GM12865 (cell line): ENCODE data around the gene ABHD12.
A peak's percentile ranks its signal among the peaks of the same experiment; 100 is the strongest.

Source experiments
- DNase-seq: peaks from one replicate; pipeline ENCODE4 v3.0.0; 2010; ENCODE audit warnings: low read depth
- H3K4me3 ChIP-seq: 2 replicates; pipeline ENCODE4 v1.5.1; 2011; ENCODE audit warnings: mild to moderate bottlenecking, low read depth, low read length, control low read depth
- TF ChIP-seq, protein P1 (sequence below): IDR thresholded peaks from 2 replicates; pipeline ENCODE4 v1.5.1; 2011; ENCODE audit warnings: low read length, control low read depth, low read depth, inconsistent platforms; ENCODE audit not compliant: insufficient read depth; ENCODE audit errors: missing control alignments

ABHD12 gene

DNA sequence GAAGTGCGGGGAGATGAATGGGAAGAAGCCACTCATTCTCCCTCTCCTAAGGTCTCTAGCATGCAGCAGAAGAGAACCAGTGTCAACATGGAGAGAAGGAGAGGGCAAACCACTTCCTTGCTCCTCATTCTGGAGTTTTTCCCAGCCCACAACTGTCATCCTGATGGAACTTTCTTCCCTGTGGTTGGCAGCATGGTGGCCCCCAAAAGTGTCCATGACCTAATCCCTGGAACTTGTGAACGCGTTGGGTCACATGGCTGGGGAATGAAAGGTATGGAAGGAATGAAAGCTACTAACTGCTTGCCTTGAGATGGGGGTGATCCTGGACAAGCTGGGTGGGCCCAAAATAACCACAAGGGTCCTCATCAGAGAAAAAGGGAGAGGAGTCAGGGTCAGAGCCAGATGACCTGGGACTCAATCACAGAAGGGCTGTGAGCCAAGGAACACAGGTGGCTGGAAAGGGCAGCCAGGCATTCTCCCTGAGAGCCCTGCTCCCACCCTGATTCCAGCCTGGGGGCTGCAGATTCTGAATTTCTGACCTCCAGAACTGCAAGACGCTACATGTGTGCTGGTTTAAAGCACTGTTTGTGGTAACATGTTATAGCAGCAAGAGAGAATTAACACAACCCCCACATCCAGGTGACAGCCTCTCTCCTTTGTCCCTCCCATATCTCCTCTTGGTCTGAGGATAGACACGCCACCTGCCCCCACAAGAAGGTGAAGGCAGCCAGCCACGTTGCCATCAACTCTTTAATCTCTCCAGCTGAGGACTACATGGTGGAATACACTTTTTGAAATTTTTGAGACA lies 79.5 kb downstream of the ABHD12 start:
- no peak for DNase-seq
- H3K4me3 ChIP-seq, result peak overlapping the region; percentile 3

DNA sequence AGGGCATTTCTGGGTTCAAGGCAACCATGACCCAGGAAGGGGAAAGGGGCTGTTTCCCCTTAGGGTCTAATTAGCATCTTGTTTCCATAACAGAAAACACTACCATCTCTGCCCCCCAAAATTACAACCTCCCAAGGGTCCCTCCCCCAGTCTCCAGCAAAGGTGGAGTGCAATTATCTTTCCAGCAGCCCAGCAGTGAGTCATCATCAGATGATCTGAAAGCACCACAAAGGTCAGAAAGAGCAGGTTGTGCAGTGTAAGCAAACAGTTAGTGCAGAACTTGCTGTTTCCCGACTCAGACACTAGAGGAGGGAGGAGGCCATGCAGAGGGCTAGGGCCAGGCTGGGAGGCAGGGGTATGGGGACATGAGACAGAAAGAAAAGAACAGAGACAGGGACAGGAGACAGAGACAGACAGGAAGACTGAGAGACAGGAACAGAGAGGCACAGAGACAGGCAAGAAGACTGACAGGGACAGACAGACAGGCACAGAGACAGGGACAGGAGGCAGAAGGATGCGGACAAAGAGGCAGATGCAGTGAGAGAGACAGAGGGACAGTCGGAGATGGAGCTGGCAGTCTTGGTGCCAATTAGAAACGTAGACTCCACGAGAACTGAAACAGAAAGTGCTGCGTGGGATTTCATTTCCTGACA lies 80.2 kb downstream of the ABHD12 start:
- H3K4me3 ChIP-seq, result peak overlapping the region; percentile 3
- TF ChIP-seq, protein P1, sequence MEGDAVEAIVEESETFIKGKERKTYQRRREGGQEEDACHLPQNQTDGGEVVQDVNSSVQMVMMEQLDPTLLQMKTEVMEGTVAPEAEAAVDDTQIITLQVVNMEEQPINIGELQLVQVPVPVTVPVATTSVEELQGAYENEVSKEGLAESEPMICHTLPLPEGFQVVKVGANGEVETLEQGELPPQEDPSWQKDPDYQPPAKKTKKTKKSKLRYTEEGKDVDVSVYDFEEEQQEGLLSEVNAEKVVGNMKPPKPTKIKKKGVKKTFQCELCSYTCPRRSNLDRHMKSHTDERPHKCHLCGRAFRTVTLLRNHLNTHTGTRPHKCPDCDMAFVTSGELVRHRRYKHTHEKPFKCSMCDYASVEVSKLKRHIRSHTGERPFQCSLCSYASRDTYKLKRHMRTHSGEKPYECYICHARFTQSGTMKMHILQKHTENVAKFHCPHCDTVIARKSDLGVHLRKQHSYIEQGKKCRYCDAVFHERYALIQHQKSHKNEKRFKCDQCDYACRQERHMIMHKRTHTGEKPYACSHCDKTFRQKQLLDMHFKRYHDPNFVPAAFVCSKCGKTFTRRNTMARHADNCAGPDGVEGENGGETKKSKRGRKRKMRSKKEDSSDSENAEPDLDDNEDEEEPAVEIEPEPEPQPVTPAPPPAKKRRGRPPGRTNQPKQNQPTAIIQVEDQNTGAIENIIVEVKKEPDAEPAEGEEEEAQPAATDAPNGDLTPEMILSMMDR, result peak; percentile 71
- DNase-seq, result peak; percentile 82

More for the DNA sequence above, 79.5 kb downstream of the ABHD12 start:
- TF ChIP-seq, protein P1, result no peak

DNA sequence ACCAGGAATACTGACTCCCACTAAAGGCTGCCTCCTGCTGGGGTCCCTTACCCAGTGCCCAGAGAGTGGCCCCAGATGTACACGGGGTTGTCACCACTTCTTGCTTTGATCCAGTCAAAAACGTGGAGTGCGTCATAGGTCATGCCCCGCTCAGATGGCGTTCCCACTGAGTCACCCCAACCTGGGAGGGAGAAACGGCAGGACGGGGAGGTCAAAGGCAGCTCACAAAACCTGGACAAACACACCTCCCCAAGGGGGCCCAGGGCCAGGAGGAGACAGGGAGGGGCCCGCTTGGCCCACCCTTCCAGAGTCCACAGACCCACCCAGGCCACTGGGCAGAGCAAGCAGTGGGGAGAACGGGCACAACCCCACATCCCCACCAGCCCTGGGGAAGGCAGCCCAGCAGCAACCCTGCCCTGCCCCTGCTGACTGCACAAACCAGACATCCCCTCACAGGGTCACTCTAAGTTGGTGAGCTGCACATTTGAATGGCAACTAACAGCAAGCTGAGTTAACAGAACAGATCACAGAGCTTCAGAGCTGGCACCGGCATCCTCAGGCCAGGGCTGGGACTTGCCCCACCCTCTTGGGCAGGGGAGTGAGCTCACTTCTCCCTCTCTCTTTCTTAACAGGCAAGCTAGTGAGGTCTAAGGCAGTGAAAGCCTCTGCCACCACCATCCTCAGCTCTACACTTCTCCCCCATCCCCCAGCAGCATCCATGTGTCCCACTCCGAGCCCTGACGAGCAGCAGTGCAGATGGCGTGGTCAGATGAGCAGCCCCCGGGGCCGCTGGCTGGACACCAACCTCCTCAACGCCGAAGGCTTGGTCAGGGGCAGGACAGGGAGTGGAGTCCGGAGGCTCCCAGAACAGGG lies 81.0 kb downstream of the ABHD12 start:
- no peak for DNase-seq
- H3K4me3 ChIP-seq, result no peak overlapping the region
- TF ChIP-seq, protein P1, result no peak

DNA sequence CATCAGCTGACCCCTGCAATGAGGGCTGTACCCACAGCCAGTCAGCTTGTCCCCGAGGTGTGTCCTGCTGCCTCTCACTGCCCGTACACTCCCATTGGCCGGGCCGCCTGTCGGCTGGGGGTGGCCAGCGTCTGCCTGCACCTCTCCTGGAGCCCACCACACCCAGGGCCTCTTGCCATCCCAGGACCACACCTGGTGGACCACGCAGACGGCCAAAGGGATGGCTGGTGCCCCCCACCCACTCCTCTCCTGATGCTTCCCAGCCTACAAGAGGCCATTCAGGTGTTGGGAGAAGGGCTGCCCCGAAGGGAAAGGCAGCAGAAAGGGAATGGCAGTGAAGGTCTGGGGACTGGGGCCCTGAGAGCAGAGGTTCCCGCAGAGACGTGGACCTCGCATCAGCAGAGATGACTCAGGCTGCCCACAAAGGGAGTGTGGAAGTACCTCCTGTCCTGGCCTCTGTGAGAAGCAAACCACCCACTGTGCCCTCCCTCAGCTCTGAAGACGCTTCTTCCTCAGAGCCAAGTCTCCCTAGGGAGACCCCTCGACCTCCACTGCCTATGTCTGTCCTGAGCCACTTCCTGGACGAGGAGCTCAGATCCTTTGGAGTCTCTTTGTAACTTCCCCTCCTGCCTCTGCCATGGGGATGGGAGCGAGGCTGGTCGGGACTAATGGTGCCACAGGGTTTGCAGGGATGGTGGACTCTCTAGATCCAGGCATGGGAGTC lies 81.8 kb downstream of the ABHD12 start:
- DNase-seq, result no peak
- TF ChIP-seq, protein P1, result no peak
- H3K4me3 ChIP-seq, result no peak overlapping the region

DNA sequence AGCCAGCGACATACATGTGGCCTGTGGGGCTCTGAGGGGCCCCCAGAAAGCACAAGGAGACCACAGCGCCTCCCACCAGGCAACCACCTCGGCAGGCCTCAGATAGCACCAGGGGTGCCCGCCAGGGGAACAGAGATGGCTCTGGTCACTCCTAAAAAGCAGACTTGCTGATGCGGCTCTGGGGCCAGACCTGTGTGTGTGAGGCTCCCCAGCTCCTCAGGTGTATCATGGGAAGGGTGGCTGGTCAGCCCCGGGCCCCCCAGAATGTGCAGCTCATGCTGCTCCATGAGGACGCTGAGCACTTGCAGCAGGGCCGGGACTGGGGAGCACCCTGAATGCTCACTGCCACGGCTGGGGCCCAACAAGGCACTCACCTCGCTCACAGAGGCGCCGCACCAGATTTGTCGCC lies 82.5 kb downstream of the ABHD12 start:
- H3K4me3 ChIP-seq, result no peak overlapping the region
- TF ChIP-seq, protein P1, result no peak
- no peak for DNase-seq
